Retinal pigment epithelial cell (primary cell): Measurements from ENCODE around the gene ABCC11.

ENCODE experiments used
- DNase-seq: peaks from one replicate; pipeline ENCODE4 v3.0.0-alpha.2; 2010; ENCODE audit warnings: low read depth
- H3K4me3 ChIP-seq: 2 replicates; pipeline ENCODE4 v1.5.1; 2011; ENCODE audit warnings: mild to moderate bottlenecking, low read length, control low read depth, moderate library complexity
- CTCF ChIP-seq: conservative IDR thresholded peaks from 2 replicates; pipeline ENCODE4 v1.5.1; 2011; ENCODE audit warnings: low read depth, low read length, control low read depth, inconsistent platforms

ABCC11 gene

DNA sequence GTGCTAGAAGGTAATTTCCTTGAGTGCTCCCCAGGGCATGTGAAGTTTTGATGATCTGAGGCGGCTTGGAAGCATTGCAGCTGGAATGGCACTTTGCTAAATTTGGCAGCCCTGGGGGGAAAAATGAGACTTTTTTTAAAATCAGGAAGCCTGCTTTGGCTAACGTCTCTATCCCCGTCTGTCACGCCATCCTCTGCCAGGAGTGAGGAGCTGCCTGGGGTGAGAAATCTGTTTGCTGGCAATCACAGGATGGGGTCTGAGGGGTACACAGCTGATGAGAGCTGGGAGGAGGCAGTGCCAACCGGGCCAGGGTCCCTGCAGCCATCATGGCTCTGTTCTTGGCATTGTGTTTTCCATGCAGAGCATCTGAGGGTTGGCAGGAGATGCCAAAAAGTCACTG lies 93.6 kb downstream of the ABCC11 start:
- TF ChIP-seq CTCF, result no peak
- no peak overlapping the region for H3K4me3 ChIP-seq
- no peak for DNase-seq

DNA sequence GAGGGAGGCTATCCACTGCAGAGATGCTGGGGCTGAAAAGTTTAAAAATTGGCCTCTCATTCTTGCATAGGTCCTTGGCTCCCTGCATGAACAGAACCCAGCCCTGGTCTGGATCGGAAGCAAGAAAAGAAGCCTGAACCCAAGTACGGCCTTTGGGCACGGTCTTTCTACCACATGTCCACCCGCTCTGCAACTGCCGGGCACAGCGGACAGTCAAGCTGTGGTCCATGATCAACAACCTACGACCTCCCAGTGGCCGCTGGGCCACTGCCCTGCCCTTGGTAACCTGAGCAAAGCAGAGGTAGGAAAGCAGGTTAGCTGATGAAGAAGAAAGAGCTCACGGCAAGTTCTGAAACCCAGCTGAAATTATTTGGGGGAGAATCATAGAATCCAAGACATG lies 95.1 kb downstream of the ABCC11 start:
- DNase-seq, result no peak
- no peak overlapping the region for H3K4me3 ChIP-seq
- TF ChIP-seq CTCF, result no peak

DNA sequence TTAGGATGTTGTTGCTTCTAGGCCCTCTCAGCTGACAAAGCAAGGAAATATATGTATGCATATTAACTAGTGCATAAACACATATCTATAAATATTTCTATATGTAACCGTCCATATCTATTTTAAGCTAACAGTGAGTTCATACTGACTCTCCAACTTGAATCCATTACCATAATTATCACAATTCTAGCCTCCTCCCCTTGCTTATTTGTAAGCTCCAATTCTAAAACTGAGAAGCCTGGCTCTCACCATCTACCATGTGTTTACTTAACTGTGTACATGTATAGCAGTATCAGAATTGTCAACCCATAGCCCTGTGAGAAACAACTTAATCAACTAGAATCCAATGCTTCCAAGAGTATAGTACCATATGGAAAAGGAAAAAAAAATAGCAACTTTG lies 96.6 kb downstream of the ABCC11 start:
- DNase-seq, result no peak
- H3K4me3 ChIP-seq, result no peak overlapping the region
- no peak for TF ChIP-seq CTCF

GRCh38 chr16:48146710-48147109 lies 100.6 kb downstream of the ABCC11 start:
- DNase-seq, result no peak
- TF ChIP-seq CTCF, result no peak
- H3K4me3 ChIP-seq, result no peak overlapping the region

DNA sequence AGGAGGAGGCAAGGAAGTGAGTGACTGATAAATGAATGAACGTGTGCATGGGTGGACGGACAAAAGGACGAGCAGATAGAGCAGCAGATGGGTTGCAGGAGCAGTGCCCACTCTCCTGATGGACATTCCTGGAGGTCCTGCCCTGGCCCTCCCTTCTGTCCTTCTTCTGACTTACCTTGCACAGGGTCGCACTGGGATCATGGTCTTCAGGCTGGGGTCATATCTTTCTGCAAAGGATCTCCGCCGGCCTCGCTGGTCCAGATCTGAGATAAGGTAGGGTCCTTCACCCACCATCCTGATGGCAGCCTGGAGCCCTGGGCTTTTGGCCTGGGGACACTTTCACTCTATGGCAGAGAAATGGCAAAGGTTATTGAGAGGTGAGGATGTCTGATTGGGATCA lies 101.2 kb downstream of the ABCC11 start:
- H3K4me3 ChIP-seq, result no peak overlapping the region
- no peak for DNase-seq
- no peak for TF ChIP-seq CTCF

GRCh38 chr16:48143812-48144368 lies 103.4 kb downstream of the ABCC11 start:
- no peak for TF ChIP-seq CTCF
- no peak overlapping the region for H3K4me3 ChIP-seq
- no peak for DNase-seq

DNA sequence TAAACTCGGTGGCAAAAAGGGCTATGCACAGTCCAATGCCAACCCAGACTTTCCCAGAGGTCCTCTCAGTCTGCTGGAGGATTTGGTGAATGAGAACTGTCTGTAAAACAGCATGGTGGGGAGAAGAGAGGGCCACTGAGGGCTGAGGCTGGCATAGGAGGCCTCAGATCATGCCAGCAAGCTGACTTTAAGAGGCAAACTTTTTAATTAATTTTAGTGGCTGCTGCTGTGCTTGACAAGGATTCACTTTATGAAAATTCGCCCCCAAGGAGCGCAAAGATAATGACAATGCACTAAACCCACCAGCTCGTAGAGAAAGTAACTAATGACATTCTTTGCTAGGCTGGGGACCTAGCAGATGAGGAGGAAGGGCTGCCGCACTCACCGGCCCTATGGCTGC lies 106.5 kb downstream of the ABCC11 start:
- TF ChIP-seq CTCF, result no peak
- H3K4me3 ChIP-seq, result no peak overlapping the region
- DNase-seq, result no peak
